ENCODE measurements around the gene SPOP.
A peak's percentile ranks its signal among the peaks of the same experiment; 100 is the strongest.

Gene SPOP

DNA sequence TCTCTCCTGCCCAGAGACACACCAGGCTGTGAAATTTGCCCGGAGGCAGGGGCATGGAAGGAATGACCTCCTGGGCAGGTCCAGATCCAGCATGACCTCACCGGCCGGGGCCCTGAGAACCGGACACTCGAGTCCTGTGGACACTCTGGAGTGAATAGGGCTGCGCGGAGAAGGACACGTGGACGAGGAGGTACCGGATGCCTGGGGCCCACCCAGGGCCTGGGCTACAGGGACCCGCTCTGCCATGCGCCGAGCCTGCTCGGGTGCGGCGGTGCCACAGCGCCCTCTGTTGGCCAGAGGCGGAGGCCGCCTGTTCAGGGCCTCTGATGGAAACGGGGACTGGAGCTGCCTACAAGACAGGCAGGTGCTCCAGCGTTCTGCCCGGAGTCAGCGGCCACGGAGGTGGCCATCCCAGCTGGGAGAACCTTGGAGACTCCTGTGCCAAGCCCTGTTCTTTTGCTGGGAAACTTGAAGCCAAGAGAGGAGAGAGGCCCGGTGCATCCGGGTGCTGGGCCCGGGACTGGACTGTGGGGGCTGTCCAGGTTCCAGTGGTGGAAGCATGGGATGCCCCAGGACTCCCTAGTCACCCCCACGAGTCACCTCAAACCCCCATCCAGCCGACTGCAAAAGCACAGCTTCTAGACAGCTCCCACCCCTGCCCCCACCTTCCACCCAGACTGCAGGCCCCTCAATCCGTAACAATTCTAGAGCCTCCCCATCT is 121.5 kb downstream of the SPOP start (continued):
- no peak for TF ChIP-seq REST (tag by site-specific recombination; IDR thresholded peaks at IDR 0.05)
- no peak for TF ChIP-seq ZNF23 (tag by site-specific recombination; IDR thresholded peaks at IDR 0.05; ENCODE audit: borderline replicate concordance)
- no peak for TF ChIP-seq ZNF558 (tag by site-specific recombination; IDR thresholded peaks at IDR 0.05)
- TF ChIP-seq ZNF548 (tag by site-specific recombination; IDR thresholded peaks at IDR 0.05): no peak
- TF ChIP-seq SCRT2 (tag by site-specific recombination; IDR thresholded peaks at IDR 0.05): no peak
- no peak for TF ChIP-seq ZNF785 (tag by site-specific recombination; IDR thresholded peaks at IDR 0.05)
- no peak for TF ChIP-seq ZNF112 (tag by site-specific recombination; IDR thresholded peaks at IDR 0.05)
- TF ChIP-seq ZNF510 (tag by site-specific recombination; IDR thresholded peaks at IDR 0.05; ENCODE audit: insufficient replicate concordance): no peak
- TF ChIP-seq ZNF704 (tag by site-specific recombination; IDR thresholded peaks at IDR 0.05): no peak
- no peak for TF ChIP-seq ZNF768 (tag by site-specific recombination; IDR thresholded peaks at IDR 0.05)
- TF ChIP-seq ZNF394 (tag by site-specific recombination; IDR thresholded peaks at IDR 0.05; ENCODE audit: borderline replicate concordance): peak; percentile 73; the same call in 1 of the 2 replicates
- TF ChIP-seq KLF16 (tag by site-specific recombination; IDR thresholded peaks at IDR 0.05): no peak
- TF ChIP-seq ZNF473 (tag by site-specific recombination; IDR thresholded peaks at IDR 0.05): no peak
- TF ChIP-seq CTCF (tag by site-specific recombination; IDR thresholded peaks at IDR 0.05): peak; percentile 97
- TF ChIP-seq WT1 (tag by site-specific recombination; IDR thresholded peaks at IDR 0.05): no peak
- TF ChIP-seq, protein P1, sequence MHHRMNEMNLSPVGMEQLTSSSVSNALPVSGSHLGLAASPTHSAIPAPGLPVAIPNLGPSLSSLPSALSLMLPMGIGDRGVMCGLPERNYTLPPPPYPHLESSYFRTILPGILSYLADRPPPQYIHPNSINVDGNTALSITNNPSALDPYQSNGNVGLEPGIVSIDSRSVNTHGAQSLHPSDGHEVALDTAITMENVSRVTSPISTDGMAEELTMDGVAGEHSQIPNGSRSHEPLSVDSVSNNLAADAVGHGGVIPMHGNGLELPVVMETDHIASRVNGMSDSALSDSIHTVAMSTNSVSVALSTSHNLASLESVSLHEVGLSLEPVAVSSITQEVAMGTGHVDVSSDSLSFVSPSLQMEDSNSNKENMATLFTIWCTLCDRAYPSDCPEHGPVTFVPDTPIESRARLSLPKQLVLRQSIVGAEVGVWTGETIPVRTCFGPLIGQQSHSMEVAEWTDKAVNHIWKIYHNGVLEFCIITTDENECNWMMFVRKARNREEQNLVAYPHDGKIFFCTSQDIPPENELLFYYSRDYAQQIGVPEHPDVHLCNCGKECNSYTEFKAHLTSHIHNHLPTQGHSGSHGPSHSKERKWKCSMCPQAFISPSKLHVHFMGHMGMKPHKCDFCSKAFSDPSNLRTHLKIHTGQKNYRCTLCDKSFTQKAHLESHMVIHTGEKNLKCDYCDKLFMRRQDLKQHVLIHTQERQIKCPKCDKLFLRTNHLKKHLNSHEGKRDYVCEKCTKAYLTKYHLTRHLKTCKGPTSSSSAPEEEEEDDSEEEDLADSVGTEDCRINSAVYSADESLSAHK (tag by site-specific recombination; IDR thresholded peaks at IDR 0.05): no peak
- TF ChIP-seq ZNF302 (tag by site-specific recombination; IDR thresholded peaks at IDR 0.05; ENCODE audit: low read depth): no peak
- TF ChIP-seq, protein P2, sequence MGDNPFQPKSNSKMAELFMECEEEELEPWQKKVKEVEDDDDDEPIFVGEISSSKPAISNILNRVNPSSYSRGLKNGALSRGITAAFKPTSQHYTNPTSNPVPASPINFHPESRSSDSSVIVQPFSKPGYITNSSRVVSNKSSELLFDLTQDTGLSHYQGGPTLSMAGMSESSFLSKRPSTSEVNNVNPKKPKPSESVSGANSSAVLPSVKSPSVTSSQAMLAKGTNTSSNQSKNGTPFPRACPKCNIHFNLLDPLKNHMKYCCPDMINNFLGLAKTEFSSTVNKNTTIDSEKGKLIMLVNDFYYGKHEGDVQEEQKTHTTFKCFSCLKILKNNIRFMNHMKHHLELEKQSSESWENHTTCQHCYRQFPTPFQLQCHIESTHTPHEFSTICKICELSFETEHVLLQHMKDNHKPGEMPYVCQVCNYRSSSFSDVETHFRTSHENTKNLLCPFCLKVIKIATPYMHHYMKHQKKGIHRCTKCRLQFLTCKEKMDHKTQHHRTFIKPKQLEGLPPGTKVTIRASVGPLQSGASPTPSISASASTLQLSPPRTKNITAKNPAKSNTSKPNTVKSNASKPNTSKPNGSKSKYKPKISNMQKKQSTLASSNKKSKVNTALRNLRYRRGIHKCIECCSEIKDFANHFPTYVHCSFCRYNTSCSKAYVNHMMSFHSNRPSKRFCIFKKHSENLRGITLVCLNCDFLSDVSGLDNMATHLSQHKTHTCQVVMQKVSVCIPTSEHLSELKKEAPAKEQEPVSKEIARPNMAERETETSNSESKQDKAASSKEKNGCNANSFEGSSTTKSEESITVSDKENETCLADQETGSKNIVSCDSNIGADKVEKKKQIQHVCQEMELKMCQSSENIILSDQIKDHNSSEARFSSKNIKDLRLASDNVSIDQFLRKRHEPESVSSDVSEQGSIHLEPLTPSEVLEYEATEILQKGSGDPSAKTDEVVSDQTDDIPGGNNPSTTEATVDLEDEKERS (tag by site-specific recombination; IDR thresholded peaks at IDR 0.05): no peak
- no peak for TF ChIP-seq ZNF747 (tag by site-specific recombination; IDR thresholded peaks at IDR 0.05)
- TF ChIP-seq, protein P3, sequence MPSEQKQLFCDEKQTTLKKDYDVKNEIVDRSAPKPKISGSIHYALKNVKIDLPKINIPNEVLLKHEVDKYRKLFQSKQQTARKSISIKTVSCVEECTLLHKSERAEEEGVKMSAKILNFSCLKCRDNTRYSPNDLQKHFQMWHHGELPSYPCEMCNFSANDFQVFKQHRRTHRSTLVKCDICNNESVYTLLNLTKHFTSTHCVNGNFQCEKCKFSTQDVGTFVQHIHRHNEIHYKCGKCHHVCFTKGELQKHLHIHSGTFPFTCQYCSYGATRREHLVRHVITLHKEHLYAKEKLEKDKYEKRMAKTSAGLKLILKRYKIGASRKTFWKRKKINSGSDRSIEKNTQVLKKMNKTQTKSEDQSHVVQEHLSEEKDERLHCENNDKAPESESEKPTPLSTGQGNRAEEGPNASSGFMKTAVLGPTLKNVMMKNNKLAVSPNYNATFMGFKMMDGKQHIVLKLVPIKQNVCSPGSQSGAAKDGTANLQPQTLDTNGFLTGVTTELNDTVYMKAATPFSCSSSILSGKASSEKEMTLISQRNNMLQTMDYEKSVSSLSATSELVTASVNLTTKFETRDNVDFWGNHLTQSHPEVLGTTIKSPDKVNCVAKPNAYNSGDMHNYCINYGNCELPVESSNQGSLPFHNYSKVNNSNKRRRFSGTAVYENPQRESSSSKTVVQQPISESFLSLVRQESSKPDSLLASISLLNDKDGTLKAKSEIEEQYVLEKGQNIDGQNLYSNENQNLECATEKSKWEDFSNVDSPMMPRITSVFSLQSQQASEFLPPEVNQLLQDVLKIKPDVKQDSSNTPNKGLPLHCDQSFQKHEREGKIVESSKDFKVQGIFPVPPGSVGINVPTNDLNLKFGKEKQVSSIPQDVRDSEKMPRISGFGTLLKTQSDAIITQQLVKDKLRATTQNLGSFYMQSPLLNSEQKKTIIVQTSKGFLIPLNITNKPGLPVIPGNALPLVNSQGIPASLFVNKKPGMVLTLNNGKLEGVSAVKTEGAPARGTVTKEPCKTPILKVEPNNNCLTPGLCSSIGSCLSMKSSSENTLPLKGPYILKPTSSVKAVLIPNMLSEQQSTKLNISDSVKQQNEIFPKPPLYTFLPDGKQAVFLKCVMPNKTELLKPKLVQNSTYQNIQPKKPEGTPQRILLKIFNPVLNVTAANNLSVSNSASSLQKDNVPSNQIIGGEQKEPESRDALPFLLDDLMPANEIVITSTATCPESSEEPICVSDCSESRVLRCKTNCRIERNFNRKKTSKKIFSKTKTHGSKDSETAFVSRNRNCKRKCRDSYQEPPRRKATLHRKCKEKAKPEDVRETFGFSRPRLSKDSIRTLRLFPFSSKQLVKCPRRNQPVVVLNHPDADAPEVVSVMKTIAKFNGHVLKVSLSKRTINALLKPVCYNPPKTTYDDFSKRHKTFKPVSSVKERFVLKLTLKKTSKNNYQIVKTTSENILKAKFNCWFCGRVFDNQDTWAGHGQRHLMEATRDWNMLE (tag by site-specific recombination; conservative IDR thresholded peaks at IDR 0.05; ENCODE audit: low read depth): no peak
